Transverse colon (tissue), 4 donors: ENCODE measurements around the gene PRPF19. TPM values are rescaled to one million over a fixed set of nuclear protein-coding genes. Genes with fewer than 3 reads are reported as not detected.

Experiments
- DNase-seq: peaks from one replicate; pipeline ENCODE4 v3.0.0-alpha.2; 2019
- H3K27ac ChIP-seq, 4 donors: fragments of 200-600 bp; sonication (generic); 2 replicates each; pipeline ENCODE4 v1.5.1; 2016 to 2018; ENCODE audit warnings: inconsistent platforms in 4 of 4
- H3K27me3 ChIP-seq: fragments of 200-600 bp; sonication (generic); 2 replicates; pipeline ENCODE4 v1.5.1; 2017; ENCODE audit warnings: inconsistent platforms
- H3K36me3 ChIP-seq, 4 donors: fragments of 200-600 bp; sonication (generic); 2 replicates each; pipeline ENCODE4 v1.5.1; 2017 to 2019; ENCODE audit warnings: inconsistent platforms in 4 of 4
- H3K4me1 ChIP-seq, 4 donors: fragments of 200-600 bp; sonication (generic); 2 replicates each; pipeline ENCODE4 v1.5.1; 2017 to 2020; ENCODE audit warnings: inconsistent platforms in 4 of 4
- H3K4me3 ChIP-seq, 4 donors: fragments of 200-600 bp; sonication (generic); 1 replicate in 1 of 4; 2 replicates in 3 of 4; pipeline versions ENCODE4 v1.5.1 to v1.6.1; 2017 to 2019; ENCODE audit warnings: inconsistent platforms in 4 of 4
- H3K9me3 ChIP-seq, 2 donors: fragments of 200-600 bp; sonication (generic); 2 replicates each; pipeline ENCODE4 v1.5.1; 2017 to 2019; ENCODE audit warnings: inconsistent platforms in 2 of 2
- CTCF ChIP-seq, 5 experiments: fragments of 200-600 bp in 3 of 5; fragments of 450-650 bp in 2 of 5; sonication (generic) in 3 of 5; IDR thresholded peaks; 1 replicate in 2 of 5; 2 replicates in 3 of 5; pipeline ENCODE4 v1.5.1; 2016 to 2017; ENCODE audit warnings: antibody characterized with exemption in 5 of 5, inconsistent platforms in 3 of 5, mild to moderate bottlenecking in 2 of 5, moderate library complexity in 1 of 5
- EP300 ChIP-seq: sonication (generic); formaldehyde crosslinking; IDR thresholded peaks from one replicate; pipeline ENCODE4 v1.6.1; 2017; ENCODE audit warnings: antibody characterized with exemption, low read depth
- POLR2A ChIP-seq: fragments of 450-650 bp; IDR thresholded peaks from one replicate; pipeline ENCODE4 v1.6.1; 2016; ENCODE audit warnings: antibody characterized with exemption, mild to moderate bottlenecking, moderate library complexity
- POLR2AphosphoS5 ChIP-seq, 3 donors: sonication (generic); formaldehyde crosslinking; IDR thresholded peaks; one replicate each; pipeline ENCODE4 v1.6.1; 2016; ENCODE audit warnings: antibody characterized with exemption in 3 of 3
- WGBS, 2 donors: methylation state at CpG; one replicate each; pipeline ENCODE4 v1.1.5; 2018; ENCODE audit warnings: low coverage in 1 of 2; 5-methylcytosine and 5-hydroxymethylcytosine counted together
- in situ Hi-C, 4 donors: fragments of 200-750 bp; cut with MboI; loops; one replicate each; pipeline versions ENCODE4 v1.15.0 to v1.15.1; 2017; ENCODE audit warnings: low sequenced_read_pairs in 3 of 4, low pct_ligation_motif_present in 1 of 4, low pct_unique_long_range_greater_than_20kb in 1 of 4
- intact Hi-C: fragments of 100-400 bp; cut with DNase I; formaldehyde crosslinking; loops from one replicate; pipeline ENCODE4 v1.15.1; 2023; ENCODE audit warnings: low total_unique reads
- total RNA-seq, 4 donors: library from RNA; depleted of rRNA; stranded (reverse); fragments of >200 nt; gene quantifications; one replicate each; pipeline ENCODE4 v1.1.0, GENCODE V29; 2016

Gene PRPF19
- total RNA-seq, 4 donors from 2014 or later, result 15.5 to 70.3 (median 42.8) TPM

DNA sequence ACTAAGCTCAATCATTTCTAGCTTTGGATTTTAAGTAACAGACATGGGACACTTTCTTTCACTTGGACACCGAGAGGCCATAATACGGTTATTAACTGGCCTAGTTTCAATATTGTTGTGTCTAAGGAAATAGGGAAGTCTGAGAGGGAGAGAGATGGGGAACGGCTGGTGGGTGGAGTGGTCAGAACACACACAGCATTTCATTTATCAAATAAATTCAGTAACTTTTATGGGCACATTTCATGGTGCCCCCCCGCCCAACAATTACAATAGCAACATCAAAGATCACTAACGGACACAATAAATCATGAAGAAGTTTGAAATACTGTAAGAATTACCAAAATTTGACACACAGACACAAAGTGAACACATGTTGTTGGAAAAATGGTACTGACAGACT, 10.7 kb downstream of the PRPF19 start:
- TF ChIP-seq CTCF (IDR thresholded peaks at IDR 0.05) (no peak), POLR2A (no peak), EP300 (no peak), POLR2AphosphoS5 (IDR thresholded peaks at IDR 0.05) (no peak)
- in situ Hi-C loops (loop anchor here (5.0 to 10.0 kb wide), 2 partner anchors 61 to 63 kb away; no protein-coding TSS in a partner anchor), intact Hi-C loops (loop anchor here (5.0 kb wide), 1 partner anchor 63 kb away; no protein-coding TSS in a partner anchor)
- Histone ChIP-seq H3K27me3 (no peaks in the 10 kb centered on the region), H3K4me1 (peaks cover 0 to 10% (median 0%) of the 10 kb centered on the region in 4 donors), H3K9me3 (no peaks in the 10 kb centered on the region), H3K36me3 (peaks cover 0 to 56% (median 22%) of the 10 kb centered on the region in 4 donors), H3K4me3 (no peak overlapping the region), H3K27ac (peak overlapping the region in 2 of 4 donors; percentile 33 to 40)
- DNase-seq, result peak; percentile 59
- WGBS, 2 donors, result 65 to 68% methylated on average over 5 of the region's 5 CpGs

DNA sequence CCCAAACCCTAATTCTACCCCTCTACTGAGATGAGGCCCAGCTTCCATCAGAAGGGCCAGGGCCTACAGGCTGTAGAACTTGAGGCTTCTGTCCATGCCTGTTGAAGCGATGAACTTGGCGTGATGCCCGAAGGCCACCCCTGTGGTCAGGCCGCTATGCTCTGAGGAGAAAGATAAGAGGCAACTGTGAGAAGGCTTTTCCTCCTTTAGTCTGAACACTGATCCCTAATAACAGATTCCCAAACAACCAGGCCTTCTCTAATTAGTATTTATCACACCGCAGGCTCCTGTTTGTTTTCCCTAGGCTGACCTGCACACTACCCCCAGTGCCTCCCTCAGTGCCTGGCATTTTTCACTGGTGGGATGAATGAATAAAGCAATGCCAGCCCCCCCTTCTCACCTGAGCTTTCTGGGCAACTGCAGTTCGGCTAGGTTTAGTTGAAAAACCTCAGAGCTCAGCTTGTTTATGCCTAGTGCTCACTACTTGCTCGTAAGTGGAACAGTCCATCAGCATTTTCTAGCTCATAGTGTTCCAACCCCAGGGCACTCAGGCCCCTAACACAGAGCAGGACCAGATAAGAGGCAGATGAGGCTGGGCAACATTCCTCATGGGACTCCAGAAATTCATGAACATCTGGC, 15.2 kb downstream of the PRPF19 start:
- Histone ChIP-seq H3K9me3 (no peaks in the 10 kb centered on the region), H3K27me3 (no peaks in the 10 kb centered on the region), H3K27ac (no peak overlapping the region), H3K36me3 (peaks cover 0 to 27% (median 6%) of the 10 kb centered on the region in 4 donors), H3K4me1 (peaks cover 0 to 13% (median 0%) of the 10 kb centered on the region in 4 donors), H3K4me3 (no peak overlapping the region)
- in situ Hi-C loops (loop anchor here in 2 of 4 donors (10.0 kb wide), 1 partner anchor 56 kb away; no protein-coding TSS in a partner anchor), intact Hi-C loops (no loop called here)
- WGBS, 2 donors, result 87% methylated on average over 7 of the region's 7 CpGs; no CpG with 5 or more reads in 1 of the 2 donors
- no peak for DNase-seq
- TF ChIP-seq POLR2A, result no peak
- TF ChIP-seq CTCF (IDR thresholded peaks at IDR 0.05), result no peak
- no peak for TF ChIP-seq POLR2AphosphoS5 (IDR thresholded peaks at IDR 0.05)
- no peak for TF ChIP-seq EP300

- Histone ChIP-seq H3K4me3 (no peak overlapping the region), H3K27me3 (no peaks in the 10 kb centered on the region), H3K4me1 (peaks cover 0 to 9% (median 0%) of the 10 kb centered on the region in 4 donors), H3K36me3 (peaks cover 0 to 22% (median 4%) of the 10 kb centered on the region in 4 donors), H3K9me3 (no peaks in the 10 kb centered on the region), H3K27ac (peak overlapping the region in 1 of 4 donors; percentile 10)
- intact Hi-C loops, result no loop called here
- TF ChIP-seq POLR2A (no peak), EP300 (no peak), POLR2AphosphoS5 (IDR thresholded peaks at IDR 0.05) (no peak)
- no peak for DNase-seq
- 46 to 60% methylated on average over 1 to 5 of the region's 5 CpGs for WGBS, 2 donors
- in situ Hi-C loops, result loop anchor here in 2 of 4 donors (10.0 kb wide), 1 partner anchor 56 kb away; no protein-coding TSS in a partner anchor
Measured at GRCh38 chr11:60890696-60891095, 15.7 kb downstream of the PRPF19 start.

DNA sequence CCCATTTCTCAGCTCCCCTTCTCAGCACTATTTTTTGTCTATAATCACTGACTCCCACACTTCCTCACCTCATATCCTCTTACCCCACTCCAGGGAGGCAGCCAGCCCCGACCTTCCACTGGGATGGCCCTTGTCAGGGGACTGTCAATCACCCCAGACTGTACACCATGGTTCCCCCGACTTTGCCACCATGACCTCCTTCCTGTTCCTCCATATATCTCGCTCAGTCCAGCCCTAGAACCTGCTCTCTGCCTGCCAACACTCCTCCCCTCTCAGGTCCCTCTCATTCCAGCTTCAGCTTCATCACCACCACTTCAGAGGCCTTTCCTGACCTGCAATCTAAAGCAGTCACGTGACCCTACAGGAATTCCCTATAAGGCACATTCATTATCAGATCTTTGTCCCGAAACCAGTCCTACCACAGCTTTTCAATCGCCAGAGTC, 16.5 kb downstream of the PRPF19 start:
- no peak for DNase-seq
- intact Hi-C loops, result no loop called here
- TF ChIP-seq POLR2A, result no peak
- no peak for TF ChIP-seq CTCF (IDR thresholded peaks at IDR 0.05)
- TF ChIP-seq EP300, result no peak
- no peak for TF ChIP-seq POLR2AphosphoS5 (IDR thresholded peaks at IDR 0.05)
- WGBS, 2 donors, result 56 to 59% methylated on average over 6 of the region's 6 CpGs
- Histone ChIP-seq H3K4me3 (no peak overlapping the region), H3K27ac (no peak overlapping the region), H3K4me1 (peaks cover 0 to 3% (median 0%) of the 10 kb centered on the region in 4 donors), H3K9me3 (no peaks in the 10 kb centered on the region), H3K36me3 (peaks cover 0 to 14% (median 2%) of the 10 kb centered on the region in 4 donors), H3K27me3 (no peaks in the 10 kb centered on the region)
- in situ Hi-C loops, result loop anchor here in 2 of 4 donors (10.0 kb wide), 1 partner anchor 55 kb away; no protein-coding TSS in a partner anchor
